Uterus (tissue), 2 donors: ENCODE data around the gene VSX1.

Experiments
- CTCF ChIP-seq, 4 experiments: fragments of 200-600 bp in 2 of 4; fragments of 450-650 bp in 2 of 4; sonication (generic) in 2 of 4; IDR thresholded peaks; one replicate each; pipeline ENCODE4 v1.5.1; 2016 to 2019; ENCODE audit warnings: antibody characterized with exemption in 4 of 4, mild to moderate bottlenecking in 2 of 4, moderate library complexity in 1 of 4
- POLR2A ChIP-seq, 2 donors: fragments of 450-650 bp; IDR thresholded peaks; one replicate each; pipeline ENCODE4 v1.6.1; 2016; ENCODE audit warnings: antibody characterized with exemption in 2 of 2, mild to moderate bottlenecking in 1 of 2, moderate library complexity in 1 of 2

- no peak for TF ChIP-seq CTCF (IDR thresholded peaks at IDR 0.05)
- no peak for TF ChIP-seq POLR2A (IDR thresholded peaks at IDR 0.05)
Observed at GRCh38 chr20:25090492-25091429, 8.8 kb upstream of the VSX1 start.
